K562 (cell line): ENCODE measurements around the gene KCNH8. TPM values are rescaled to one million over a fixed set of nuclear protein-coding genes. Genes with fewer than 3 reads are reported as not detected.

ENCODE experiments used
- ATAC-seq: fragments of 200-7000 bp; cut with Tn5 transposase; 3 replicates; pipeline ENCODE4 v1.9.1; 2020; ENCODE audit warnings: moderate library complexity
- BruUV-seq: library from RNA; stranded (reverse); fragments of 400-500 nt; replicated peaks from 2 replicates; lab custom pipeline; 2021; lab: Mats Ljungman, UMichigan
- CTCF ChIA-PET: fragments of 300-600 bp; formaldehyde crosslinking; extraction: SDS; loops from one replicate; lab custom pipeline; 2021; ENCODE audit warnings: low intra/inter-chr PET ratio; lab: Yijun Ruan, JAX
- POLR2A ChIA-PET: fragments of 300-600, 350-650 bp; sonication (Branson Sonifier 250); formaldehyde crosslinking; extraction: SDS; loops from one replicate; lab custom pipeline; 2021; ENCODE audit warnings: antibody characterized with exemption, inconsistent platforms; lab: Yijun Ruan, JAX
- DNase-seq, 4 experiments: peaks; one replicate each; pipeline versions ENCODE4 v3.0.0 to v3.0.0-alpha.2; 2011 to 2018; ENCODE audit warnings: low spot score in 3 of 4, mixed read lengths in 3 of 4; ENCODE audit errors: extremely low read depth in 1 of 4
- FAIRE-seq: peaks from 2 replicates; lab custom pipeline; 2011; peaks lifted over from hg19 to GRCh38; lab: Jason Lieb, UNC
- H2AFZ ChIP-seq: 2 replicates; pipeline ENCODE4 v1.6.0; 2011; ENCODE audit warnings: low read depth, low read length, control low read depth, inconsistent platforms
- H3K27ac ChIP-seq: fragments of 200-600 bp; 3 replicates; pipeline ENCODE4 v1.8.0; 2011; ENCODE audit warnings: low read depth, mild to moderate bottlenecking, control low read depth, inconsistent platforms, low read length, moderate library complexity, mixed read lengths; ENCODE audit errors: extremely low read depth
- H3K27me3 ChIP-seq, 2 experiments: fragments of 300-600 bp in 1 of 2; 2 replicates in 1 of 2; 3 replicates in 1 of 2; pipeline versions ENCODE4 v1.6.0 to v1.8.0; 2011; ENCODE audit warnings: inconsistent platforms in 2 of 2, low read length in 2 of 2, mild to moderate bottlenecking in 1 of 2, mixed read lengths in 1 of 2, moderate library complexity in 1 of 2; ENCODE audit not compliant: control insufficient read depth in 2 of 2, insufficient read depth in 2 of 2
- H3K36me3 ChIP-seq: fragments of 300-600 bp; 3 replicates; pipeline ENCODE4 v1.8.0; 2011; ENCODE audit warnings: mild to moderate bottlenecking, low read length, inconsistent platforms; ENCODE audit not compliant: control insufficient read depth, insufficient read depth
- H3K4me1 ChIP-seq, 2 experiments: fragments of 200-600 bp in 1 of 2; replicated peaks in 1 of 2; 2 replicates in 1 of 2; 3 replicates in 1 of 2; pipeline versions ENCODE4 v1.5.1 to v1.8.0; 2011; ENCODE audit warnings: inconsistent platforms in 2 of 2, low read length in 2 of 2, mild to moderate bottlenecking in 1 of 2, mixed read lengths in 1 of 2, moderate library complexity in 1 of 2; ENCODE audit not compliant: control insufficient read depth in 2 of 2, insufficient read depth in 2 of 2
- H3K4me2 ChIP-seq: 2 replicates; pipeline ENCODE4 v1.6.1; 2011; ENCODE audit warnings: low read length, control low read depth, inconsistent platforms, mixed read lengths; ENCODE audit not compliant: insufficient read depth
- H3K4me3 ChIP-seq: fragments of 200-600 bp; sonication (generic), shearing (Covaris generic); 2 replicates; pipeline ENCODE4 v1.5.1; 2016; ENCODE audit warnings: control low read depth, inconsistent platforms
- H3K79me2 ChIP-seq: fragments of 200-600 bp; 3 replicates; pipeline ENCODE4 v1.8.0; 2011; ENCODE audit warnings: low read length, inconsistent platforms; ENCODE audit not compliant: control insufficient read depth, insufficient read depth
- H3K9ac ChIP-seq, 2 experiments: 2 replicates each; pipeline versions ENCODE4 v1.6.0 to v1.6.1; 2011; ENCODE audit warnings: low read depth in 2 of 2, low read length in 2 of 2, control low read depth in 1 of 2, inconsistent platforms in 1 of 2, mild to moderate bottlenecking in 1 of 2, mixed read lengths in 1 of 2; ENCODE audit not compliant: insufficient read depth in 1 of 2
- H3K9me1 ChIP-seq: one replicate; pipeline ENCODE4 v1.6.0; 2011; ENCODE audit warnings: inconsistent platforms, mild to moderate bottlenecking, low read length, moderate library complexity; ENCODE audit not compliant: control insufficient read depth, insufficient read depth
- H3K9me3 ChIP-seq: replicated peaks from 2 replicates; pipeline ENCODE4 v1.5.1; 2011; ENCODE audit warnings: low read depth, low read length, inconsistent platforms; ENCODE audit not compliant: control insufficient read depth, insufficient read depth
- H4K20me1 ChIP-seq: replicated peaks from 2 replicates; pipeline ENCODE4 v1.6.1; 2011; ENCODE audit warnings: low read length, inconsistent platforms, mixed read lengths; ENCODE audit not compliant: control insufficient read depth, insufficient read depth
- BDP1 ChIP-seq: IDR thresholded peaks from 3 replicates; pipeline ENCODE4 v1.6.1; 2011; ENCODE audit not compliant: insufficient read length, insufficient read depth
- ELF1 ChIP-seq: fragments of 200-800 bp; sonication (Bioruptor generic); IDR thresholded peaks from 2 replicates; pipeline ENCODE4 v1.6.1; 2016; ENCODE audit warnings: missing genetic modification characterization, missing compliant biosample characterization
- EZH2 ChIP-seq: IDR thresholded peaks from 2 replicates; pipeline ENCODE4 v1.6.1; 2012; ENCODE audit warnings: low read depth, mild to moderate bottlenecking, inconsistent platforms, low read length, borderline replicate concordance
- FOSL1 ChIP-seq: fragments of 200-800 bp; sonication (Bioruptor generic); conservative IDR thresholded peaks from 2 replicates; pipeline ENCODE4 v1.6.1; 2016; ENCODE audit warnings: missing genetic modification characterization, missing compliant biosample characterization
- MAX ChIP-seq: sonication (generic); formaldehyde crosslinking; IDR thresholded peaks from 2 replicates; pipeline ENCODE4 v1.9.0; 2022; ENCODE audit warnings: mild to moderate bottlenecking, missing genetic modification reagents
- MTA1 ChIP-seq: fragments of 450-650 bp; IDR thresholded peaks from 2 replicates; pipeline ENCODE4 v1.6.1; 2017; ENCODE audit warnings: borderline replicate concordance
- NCOR1 ChIP-seq: fragments of 450-650 bp; IDR thresholded peaks from 2 replicates; pipeline ENCODE4 v1.6.1; 2016; ENCODE audit warnings: mild to moderate bottlenecking, moderate library complexity
- NEUROD1 ChIP-seq: fragments of 150-350 bp; IDR thresholded peaks from 2 replicates; pipeline ENCODE4 v1.6.1; 2014; ENCODE audit warnings: borderline replicate concordance, low read length, low read depth; ENCODE audit not compliant: partially characterized antibody
- POU5F1 ChIP-seq: fragments of 150-350 bp; IDR thresholded peaks from 2 replicates; pipeline ENCODE4 v1.6.1; 2014; ENCODE audit warnings: borderline replicate concordance, low read length, low read depth, mild to moderate bottlenecking; ENCODE audit not compliant: partially characterized antibody
- SRSF1 ChIP-seq: fragments of 200-400 bp; formaldehyde crosslinking; IDR thresholded peaks from 2 replicates; pipeline ENCODE4 v1.6.1; 2017; ENCODE audit warnings: mild to moderate bottlenecking, low read depth, low read length, moderate library complexity
- TARDBP ChIP-seq: fragments of 450-650 bp; IDR thresholded peaks from 2 replicates; pipeline ENCODE4 v1.6.1; 2016
- ZBTB17 ChIP-seq: fragments of 450-650 bp; formaldehyde crosslinking; IDR thresholded peaks from 2 replicates; pipeline ENCODE4 v1.4.0; 2020; ENCODE audit warnings: mild to moderate bottlenecking
- ZNF174 ChIP-seq: fragments of 250-450 bp; sonication (Bioruptor Pico); IDR thresholded peaks from 2 replicates; pipeline ENCODE4 v1.4.0; 2020; ENCODE audit warnings: mild to moderate bottlenecking
- ZNF398 ChIP-seq: fragments of 250-450 bp; sonication (Bioruptor Pico); IDR thresholded peaks from 2 replicates; pipeline ENCODE4 v1.8.0; 2021; ENCODE audit warnings: moderate library complexity, mild to moderate bottlenecking, inconsistent platforms
- ZNF644 ChIP-seq: fragments of 200-800 bp; sonication (Bioruptor generic); IDR thresholded peaks from 2 replicates; pipeline ENCODE4 v1.6.1; 2016; ENCODE audit warnings: low read depth, missing genetic modification characterization, missing compliant biosample characterization
- WGBS: fragments of 100-300 bp; shearing (Covaris generic); methylation state at CpG from one replicate; pipeline ENCODE4 v1.1.6; 2016; ENCODE audit warnings: low coverage, mixed read lengths; ENCODE audit not compliant: insufficient coverage; ENCODE audit errors: missing lambda C conversion rate; 5-methylcytosine and 5-hydroxymethylcytosine counted together
- in situ Hi-C: fragments of 300-500 bp; cut with MboI; formaldehyde crosslinking; loops from 4 replicates; pipeline ENCODE4 v1.15.0; 2018; ENCODE audit warnings: inconsistent platforms, mixed read lengths
- intact Hi-C: fragments of 100-400 bp; cut with micrococcal nuclease; formaldehyde crosslinking; loops from 2 replicates; pipeline ENCODE4 v1.14.2; 2022
- polyA plus RNA-seq, 8 experiments: library from polyadenylated mRNA; depleted of rRNA in 4 of 8; stranded (reverse) in 5 of 8; unstranded in 3 of 8; fragments of >200 nt; fragmentation: Nextera tagmentation in 2 of 8; fragmentation: Illumina TruSeq in 1 of 8; extraction: Ambion mirVana in 2 of 8; extraction: Trizol in 1 of 8; gene quantifications; 2 replicates each; pipeline versions ENCODE4 v1.2.1 to v1.2.3, GENCODE V29; 2011 to 2014; ENCODE audit warnings: inconsistent platforms in 1 of 8, missing spikeins in 1 of 8
- total RNA-seq, 7 experiments: library from RNA; depleted of rRNA in 6 of 7; stranded (reverse); fragments of >200 nt in 6 of 7; fragmentation: Illumina TruSeq in 2 of 7; extraction: Trizol in 2 of 7; gene quantifications; 2 replicates each; pipeline versions ENCODE4 v1.2.1 to v1.2.3, GENCODE V29; 2011 to 2021; ENCODE audit warnings: low replicate concordance in 1 of 7
- TF ChIP-seq, protein P1 (sequence below): sonication (generic); formaldehyde crosslinking; IDR thresholded peaks from 2 replicates; pipeline ENCODE4 v1.8.0; 2022; ENCODE audit warnings: missing genetic modification reagents, mild to moderate bottlenecking, borderline replicate concordance

KCNH8 gene
- total and polyA plus RNA-seq, 9 of the 15 experiments (the other 6 are each of a cell fraction or from before 2014, with no cell fraction given) = 0.02 to 0.08 (median 0.04) TPM; not detected in 6

DNA sequence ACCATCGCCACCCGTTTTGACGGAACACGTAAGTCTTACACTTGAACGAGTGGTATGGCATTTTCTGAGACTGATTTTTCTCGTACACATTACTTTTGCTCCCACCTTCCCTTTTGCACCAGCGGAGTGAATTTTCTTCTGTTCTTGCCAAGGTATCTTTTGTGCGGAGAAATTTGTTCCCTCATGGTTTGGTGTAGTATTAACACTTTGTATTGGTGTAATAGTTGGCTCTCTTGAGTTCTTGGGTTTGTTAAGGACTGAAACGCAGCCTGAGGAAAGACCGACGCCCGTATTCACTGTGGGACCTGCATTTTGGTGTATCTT, 420 bp downstream of the KCNH8 start:
- H4K20me1 ChIP-seq = no peaks in the 10 kb centered on the region
- no peak for DNase-seq
- no peak overlapping the region; the same call in 1 of the 2 replicates for H3K4me2 ChIP-seq
- H3K9ac ChIP-seq = no peak overlapping the region
- in situ Hi-C loops = no loop called here
- no peaks in the 10 kb centered on the region for H3K36me3 ChIP-seq
- CTCF ChIA-PET = no interaction called here
- peaks cover 0 to 16% of the 10 kb centered on the region in 2 experiments; a peak in 2 of 5 replicates for H3K4me1 ChIP-seq
- POLR2A ChIA-PET = no interaction called here
- no TSS peak for BruUV-seq
- 3% methylated on average over 12 of the region's 12 CpGs for WGBS
- no peak for TF ChIP-seq BDP1
- no peak for TF ChIP-seq NCOR1
- no peak for TF ChIP-seq ELF1 (tag)
- no peak for TF ChIP-seq TARDBP
- no peak for TF ChIP-seq SRSF1
- TF ChIP-seq FOSL1 = no peak
- TF ChIP-seq MTA1 = no peak
- no peak for TF ChIP-seq EZH2
- no peak for TF ChIP-seq MAX
- TF ChIP-seq, protein P1, sequence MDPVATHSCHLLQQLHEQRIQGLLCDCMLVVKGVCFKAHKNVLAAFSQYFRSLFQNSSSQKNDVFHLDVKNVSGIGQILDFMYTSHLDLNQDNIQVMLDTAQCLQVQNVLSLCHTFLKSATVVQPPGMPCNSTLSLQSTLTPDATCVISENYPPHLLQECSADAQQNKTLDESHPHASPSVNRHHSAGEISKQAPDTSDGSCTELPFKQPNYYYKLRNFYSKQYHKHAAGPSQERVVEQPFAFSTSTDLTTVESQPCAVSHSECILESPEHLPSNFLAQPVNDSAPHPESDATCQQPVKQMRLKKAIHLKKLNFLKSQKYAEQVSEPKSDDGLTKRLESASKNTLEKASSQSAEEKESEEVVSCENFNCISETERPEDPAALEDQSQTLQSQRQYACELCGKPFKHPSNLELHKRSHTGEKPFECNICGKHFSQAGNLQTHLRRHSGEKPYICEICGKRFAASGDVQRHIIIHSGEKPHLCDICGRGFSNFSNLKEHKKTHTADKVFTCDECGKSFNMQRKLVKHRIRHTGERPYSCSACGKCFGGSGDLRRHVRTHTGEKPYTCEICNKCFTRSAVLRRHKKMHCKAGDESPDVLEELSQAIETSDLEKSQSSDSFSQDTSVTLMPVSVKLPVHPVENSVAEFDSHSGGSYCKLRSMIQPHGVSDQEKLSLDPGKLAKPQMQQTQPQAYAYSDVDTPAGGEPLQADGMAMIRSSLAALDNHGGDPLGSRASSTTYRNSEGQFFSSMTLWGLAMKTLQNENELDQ (CRISPR knock-in tag) = no peak
- TF ChIP-seq ZNF174 (CRISPR knock-in tag) = no peak
- TF ChIP-seq ZNF398 (CRISPR knock-in tag) = no peak
- TF ChIP-seq ZNF644 (tag) = no peak
- TF ChIP-seq ZBTB17 = no peak
- TF ChIP-seq POU5F1 = no peak
- no peak for TF ChIP-seq NEUROD1
- no peak for ATAC-seq
- no peak overlapping the region for H3K4me3 ChIP-seq
- H3K27me3 ChIP-seq = no peaks in the 10 kb centered on the region
- H3K9me3 ChIP-seq = no peaks in the 10 kb centered on the region
- H3K79me2 ChIP-seq = no peaks in the 10 kb centered on the region
- no peak overlapping the region for H2AFZ ChIP-seq
- intact Hi-C loops = loop anchor here (5.0 kb wide), 2 partner anchors 719 to 1039 kb away; partner anchors contain the start of gene SGO1
- H3K9me1 ChIP-seq = no peaks in the 10 kb centered on the region
- H3K27ac ChIP-seq = no peak overlapping the region
- FAIRE-seq = peak; percentile 15
